ENCODE results near the gene PPP1R16B. TPM values are rescaled to one million over a fixed set of nuclear protein-coding genes. Genes with fewer than 3 reads are reported as not detected.

The PPP1R16B gene
- total and polyA plus RNA-seq, 10 of the 15 experiments (the other 5 are each of a cell fraction or from before 2014, with no cell fraction given): 13.4 to 90.2 (median 66.7) TPM

GRCh38 chr20:38757145-38757775, 48.2 kb upstream of the PPP1R16B start (continued):
- TF ChIP-seq, protein P1, sequence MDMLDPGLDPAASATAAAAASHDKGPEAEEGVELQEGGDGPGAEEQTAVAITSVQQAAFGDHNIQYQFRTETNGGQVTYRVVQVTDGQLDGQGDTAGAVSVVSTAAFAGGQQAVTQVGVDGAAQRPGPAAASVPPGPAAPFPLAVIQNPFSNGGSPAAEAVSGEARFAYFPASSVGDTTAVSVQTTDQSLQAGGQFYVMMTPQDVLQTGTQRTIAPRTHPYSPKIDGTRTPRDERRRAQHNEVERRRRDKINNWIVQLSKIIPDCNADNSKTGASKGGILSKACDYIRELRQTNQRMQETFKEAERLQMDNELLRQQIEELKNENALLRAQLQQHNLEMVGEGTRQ (IDR thresholded peaks at IDR 0.05; ENCODE audit: borderline replicate concordance, low read depth, low read length): no peak
- TF ChIP-seq CHD4 (IDR thresholded peaks at IDR 0.05) (no peak), SMAD1 (IDR thresholded peaks at IDR 0.05; ENCODE audit: low read depth, partially characterized antibody) (no peak), IRF3 (IDR thresholded peaks at IDR 0.05) (no peak), MYC (IDR thresholded peaks at IDR 0.05; ENCODE audit: insufficient read depth, insufficient read length, insufficient replicate concordance, low read length, severe bottlenecking) (no peak)

DNA sequence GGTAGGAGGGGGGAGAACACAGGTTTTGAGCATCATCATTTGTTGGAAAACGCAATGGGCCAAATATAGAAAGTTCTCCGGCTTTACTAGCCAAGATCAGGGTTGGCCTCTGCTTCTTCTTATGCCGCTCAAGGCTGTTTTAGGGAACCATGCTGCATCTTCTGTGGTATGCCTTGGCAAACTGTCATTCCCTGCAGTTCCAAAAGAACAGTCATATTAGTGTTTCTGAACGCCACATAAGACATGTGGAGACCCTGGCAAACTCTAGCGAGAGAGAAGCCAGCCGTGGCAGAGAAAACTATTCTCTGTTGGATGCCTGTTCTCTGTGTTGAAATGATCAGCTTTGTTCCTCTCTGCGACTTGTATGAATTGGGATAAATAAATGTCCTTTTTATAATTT, 46.4 kb upstream of the PPP1R16B start:
- H3K36me3 ChIP-seq (ENCODE audit: control insufficient read depth in 2 of 2, insufficient read depth in 2 of 2, low read length in 1 of 2): peaks cover 10 to 25% of the 10 kb centered on the region in 2 experiments; a peak in 3 of 4 replicates
- no peaks in the 10 kb centered on the region for H3K9me3 ChIP-seq (replicated peaks; ENCODE audit: control insufficient read depth, insufficient read depth, low read length)
- ChIA-PET CTCF (interaction anchor here (0.6 to 11.3 kb wide), 3 partner anchors 8 to 134 kb away, joined by 3 to 74 read pairs (median 6); no protein-coding TSS in a partner anchor), SMC1A (ENCODE audit: uncharacterized antibody, unreplicated experiment) (interaction anchor here (0.6 to 3.1 kb wide), 4 partner anchors 7 to 134 kb away, joined by 3 to 13 read pairs (median 6); no protein-coding TSS in a partner anchor), RAD21 (ENCODE audit: unreplicated experiment) (no interaction called here), POLR2A (no interaction called here)
- no peaks in the 10 kb centered on the region for H3K27me3 ChIP-seq (replicated peaks in 1 of 2; ENCODE audit: control insufficient read depth in 2 of 2, insufficient read depth in 2 of 2, low read length in 1 of 2)
- no peak overlapping the region for H3K27ac ChIP-seq (ENCODE audit: control insufficient read depth, insufficient read depth)
- no peak overlapping the region for H3K9ac ChIP-seq (ENCODE audit: control insufficient read depth, insufficient read depth, low read length)
- DNase-seq (ENCODE audit: low read depth, low spot score): no peak
- no peaks in the 10 kb centered on the region for H3K79me2 ChIP-seq (ENCODE audit: control insufficient read depth, insufficient read depth, low read length)
- H4K20me1 ChIP-seq (ENCODE audit: control insufficient read depth, insufficient read depth): 0 out of 2 replicates have a peak, but pooled peaks cover 3% of the 10 kb centered on the region
- intact Hi-C loops (cut with micrococcal nuclease; ENCODE audit: unreplicated experiment) (loop anchor here (10.0 kb wide), 1 partner anchor 286 kb away; no protein-coding TSS in a partner anchor), in situ Hi-C loops (cut with MboI) (no loop called here)
- no TSS peak for BruUV-seq (replicated peaks)
- no peak overlapping the region for H3K4me3 ChIP-seq
- no peak overlapping the region for H3K4me2 ChIP-seq (ENCODE audit: control insufficient read depth, insufficient read depth)
- TF ChIP-seq ZNF384 (IDR thresholded peaks at IDR 0.05; ENCODE audit: borderline replicate concordance, low read depth, low read length) (no peak), CEBPB (IDR thresholded peaks at IDR 0.05; ENCODE audit: borderline replicate concordance in 1 of 2, low read depth in 2 of 2, low read length in 2 of 2) (no peak), CREM (IDR thresholded peaks at IDR 0.05; ENCODE audit: low read depth) (no peak), SKIL (IDR thresholded peaks at IDR 0.05; ENCODE audit: low read depth, poor library complexity, severe bottlenecking) (no peak), TARDBP (IDR thresholded peaks at IDR 0.05; ENCODE audit: borderline replicate concordance) (no peak)
- no peak for ATAC-seq
- H2AFZ ChIP-seq (ENCODE audit: control insufficient read depth, low read depth, low read length): no peak overlapping the region
- no peaks in the 10 kb centered on the region for H3K4me1 ChIP-seq (ENCODE audit: control insufficient read depth, insufficient read depth, low read length)
- 94% methylated on average over 7 of the region's 7 CpGs for WGBS (ENCODE audit: insufficient coverage, insufficient replicate concordance, low lambda C conversion rate, missing lambda C conversion rate)
- no peak for FAIRE-seq

Data from GM12878 (cell line).